IgD-negative memory B cell (primary cell): Measurements from ENCODE around the gene TMEM186. TPM values are rescaled to one million over a fixed set of nuclear protein-coding genes. Genes with fewer than 3 reads are reported as not detected.
A peak's percentile ranks its signal among the peaks of the same experiment; 100 is the strongest.
"Not testable (repeated sequence)": the region's sequence is repeated elsewhere in the genome, so short reads cannot be mapped to it uniquely, and the experiment has no call there.

ENCODE experiments used
- H3K27ac Mint-ChIP-seq, 3 donors: one replicate each; pipeline ENCODE4 v1.8.0; 2020 to 2022; ENCODE audit warnings: mild to moderate bottlenecking in 3 of 3, mixed read lengths in 3 of 3, moderate library complexity in 1 of 3
- H3K27me3 Mint-ChIP-seq: one replicate; pipeline ENCODE4 v1.8.0; 2021; ENCODE audit warnings: mixed read lengths
- H3K36me3 Mint-ChIP-seq: one replicate; pipeline ENCODE4 v1.8.0; 2020; ENCODE audit warnings: mild to moderate bottlenecking, mixed read lengths
- H3K4me1 Mint-ChIP-seq, 3 donors: one replicate each; pipeline ENCODE4 v1.8.0; 2020 to 2022; ENCODE audit warnings: mixed read lengths in 3 of 3, mild to moderate bottlenecking in 1 of 3
- H3K4me3 Mint-ChIP-seq, 4 donors: one replicate each; pipeline ENCODE4 v1.8.0; 2020 to 2022; ENCODE audit warnings: mild to moderate bottlenecking in 4 of 4, mixed read lengths in 4 of 4, moderate library complexity in 3 of 4
- H3K9me3 Mint-ChIP-seq, 3 donors: one replicate each; pipeline ENCODE4 v1.8.0; 2020 to 2021; ENCODE audit warnings: mixed read lengths in 3 of 3, mild to moderate bottlenecking in 1 of 3
- polyA plus RNA-seq: library from polyadenylated mRNA; unstranded; fragments of 300-500 nt; fragmentation: Illumina TruSeq; gene quantifications from one replicate; pipeline ENCODE4 v1.2.3, GENCODE V29; 2021

The TMEM186 gene, protein sequence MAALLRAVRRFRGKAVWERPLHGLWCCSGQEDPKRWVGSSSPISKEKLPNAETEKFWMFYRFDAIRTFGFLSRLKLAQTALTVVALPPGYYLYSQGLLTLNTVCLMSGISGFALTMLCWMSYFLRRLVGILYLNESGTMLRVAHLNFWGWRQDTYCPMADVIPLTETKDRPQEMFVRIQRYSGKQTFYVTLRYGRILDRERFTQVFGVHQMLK
- 11.3 TPM for polyA plus RNA-seq

DNA sequence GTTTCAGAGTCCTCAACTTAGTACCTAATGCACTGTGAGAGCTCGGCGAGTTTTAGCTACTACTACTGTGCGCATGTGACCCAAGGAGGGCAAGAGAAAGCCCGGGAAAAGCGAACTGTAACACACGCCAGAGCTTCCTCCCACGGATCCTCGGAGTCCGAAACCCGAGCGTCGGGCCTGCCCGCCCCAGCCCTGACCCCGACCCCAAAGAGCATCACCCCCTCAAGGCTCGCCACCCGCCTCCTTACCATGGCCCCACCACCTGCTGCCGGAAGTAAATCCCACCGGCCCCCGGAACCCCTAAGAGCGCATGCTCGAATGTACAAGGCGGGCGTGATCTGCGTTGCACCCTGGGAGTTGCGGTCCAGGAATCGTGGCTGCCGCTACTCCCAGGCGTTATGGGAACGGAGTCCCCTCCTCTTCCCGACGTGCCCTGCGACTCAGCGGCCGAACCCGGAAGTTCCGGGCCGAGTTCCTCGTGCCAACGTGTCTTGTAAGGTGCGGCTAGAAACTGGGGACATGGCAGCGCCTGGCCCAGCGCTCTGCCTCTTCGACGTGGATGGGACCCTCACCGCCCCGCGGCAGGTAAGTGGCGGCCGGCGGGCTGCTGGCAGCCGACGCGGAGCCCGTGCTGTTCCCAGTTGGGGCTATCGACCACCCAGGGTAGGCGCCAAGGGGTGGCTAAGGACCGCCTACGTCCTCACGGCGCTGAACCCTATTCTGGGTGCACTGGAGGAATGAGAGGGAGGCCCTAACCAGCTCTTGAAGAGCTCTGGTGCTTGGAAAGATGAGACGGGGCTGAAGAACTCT lies at the start of gene TMEM186, which contains the start of gene PMM2:
Gene TMEM186 (minus strand): TSS at position 276 of the 810 bp plus-strand sequence. CDS start 25 bp downstream, at position 251.
Gene PMM2 (plus strand): TSS at position 476 of the 810 bp plus-strand sequence. CDS start 44 bp downstream, at position 520.
- no peaks in the 10 kb centered on the region for H3K36me3 Mint-ChIP-seq
- H3K4me1 Mint-ChIP-seq: peaks cover 21 to 25% (median 22%) of the 10 kb centered on the region in 3 donors
- H3K9me3 Mint-ChIP-seq: no peaks in the 10 kb centered on the region
- peak within 1 kb of the TSS; percentile 67 to 94 (median 93) for H3K27ac Mint-ChIP-seq
- peak within 1 kb of the TSS; percentile 87 to 98 (median 95) for H3K4me3 Mint-ChIP-seq
- H3K27me3 Mint-ChIP-seq: no peaks in the 10 kb centered on the region

DNA sequence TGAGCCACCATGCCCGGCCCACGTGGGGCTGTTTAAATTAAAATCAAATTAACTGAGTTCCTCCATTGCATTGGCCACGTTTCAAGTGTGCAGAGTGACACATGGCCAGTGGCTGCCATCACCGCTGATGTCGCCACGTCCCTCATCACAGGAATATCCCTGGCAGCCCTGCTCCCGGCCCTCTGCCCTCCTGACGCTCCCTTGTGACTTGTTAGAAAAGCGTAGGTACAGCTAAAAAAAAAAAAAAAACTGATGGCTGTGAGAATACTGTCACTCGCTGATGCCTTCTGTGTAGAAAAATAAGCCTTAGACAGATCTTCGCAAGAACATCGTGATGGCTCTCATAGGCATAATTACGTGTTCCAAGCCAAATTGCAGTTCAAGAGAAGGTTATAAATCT lies 49.7 kb upstream of the TMEM186 start:
- Mint-ChIP-seq H3K4me3 (no peak overlapping the region), H3K4me1 (peaks cover 9 to 18% (median 11%) of the 10 kb centered on the region in 3 donors), H3K36me3 (peaks cover 5% of the 10 kb centered on the region), H3K9me3 (no peaks in the 10 kb centered on the region), H3K27me3 (no peaks in the 10 kb centered on the region), H3K27ac (peak overlapping the region in 1 of 3 donors; percentile 57)

- H3K4me1 Mint-ChIP-seq: peaks cover 10 to 17% (median 13%) of the 10 kb centered on the region in 3 donors
- peaks cover 5% of the 10 kb centered on the region for H3K36me3 Mint-ChIP-seq
- H3K4me3 Mint-ChIP-seq: no peak overlapping the region
- no peaks in the 10 kb centered on the region for H3K27me3 Mint-ChIP-seq
- no peaks in the 10 kb centered on the region for H3K9me3 Mint-ChIP-seq
- H3K27ac Mint-ChIP-seq: no peak overlapping the region
These were observed 49.0 kb upstream of the TMEM186 start for GRCh38 chr16:8846401-8846932.

- H3K4me1 Mint-ChIP-seq: peaks cover 10 to 13% (median 10%) of the 10 kb centered on the region in 3 donors
- no peak overlapping the region for H3K27ac Mint-ChIP-seq
- H3K36me3 Mint-ChIP-seq: peaks cover 5% of the 10 kb centered on the region
- no peaks in the 10 kb centered on the region for H3K9me3 Mint-ChIP-seq
- no peaks in the 10 kb centered on the region for H3K27me3 Mint-ChIP-seq
- H3K4me3 Mint-ChIP-seq: no peak overlapping the region
These were observed 48.4 kb upstream of the TMEM186 start for GRCh38 chr16:8845699-8846298.

DNA sequence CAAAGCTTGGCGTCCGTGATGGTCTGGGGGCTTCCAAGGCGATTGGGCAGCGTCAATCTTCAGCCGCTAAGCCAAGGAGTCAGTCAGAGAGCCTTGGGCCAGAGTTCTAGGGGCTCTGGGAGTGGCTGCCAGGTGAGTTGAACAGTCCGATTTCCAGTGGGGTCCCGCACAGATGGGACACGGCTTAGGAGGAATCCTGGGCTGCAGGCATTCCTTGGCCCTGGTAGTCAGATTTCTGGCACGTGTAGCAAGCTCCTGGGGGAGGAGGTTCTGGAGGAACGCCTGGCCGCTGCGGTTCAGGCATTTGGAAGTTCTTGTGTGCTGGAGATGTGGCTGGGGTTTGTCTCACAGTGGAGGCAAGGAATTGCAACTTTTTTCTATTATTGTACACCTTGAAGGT lies 45.9 kb upstream of the TMEM186 start:
- not testable (repeated sequence) for H3K9me3 Mint-ChIP-seq, H3K27me3 Mint-ChIP-seq, H3K27ac Mint-ChIP-seq, H3K36me3 Mint-ChIP-seq, H3K4me3 Mint-ChIP-seq
- H3K4me1 Mint-ChIP-seq: peaks cover 3 to 10% (median 7%) of the 10 kb centered on the region in 3 donors

GRCh38 chr16:8842016-8842415 lies 44.6 kb upstream of the TMEM186 start:
- not testable (repeated sequence) for H3K27me3 Mint-ChIP-seq, H3K9me3 Mint-ChIP-seq, H3K4me3 Mint-ChIP-seq, H3K27ac Mint-ChIP-seq, H3K36me3 Mint-ChIP-seq
- peaks cover 3 to 10% (median 7%) of the 10 kb centered on the region in 3 donors for H3K4me1 Mint-ChIP-seq

DNA sequence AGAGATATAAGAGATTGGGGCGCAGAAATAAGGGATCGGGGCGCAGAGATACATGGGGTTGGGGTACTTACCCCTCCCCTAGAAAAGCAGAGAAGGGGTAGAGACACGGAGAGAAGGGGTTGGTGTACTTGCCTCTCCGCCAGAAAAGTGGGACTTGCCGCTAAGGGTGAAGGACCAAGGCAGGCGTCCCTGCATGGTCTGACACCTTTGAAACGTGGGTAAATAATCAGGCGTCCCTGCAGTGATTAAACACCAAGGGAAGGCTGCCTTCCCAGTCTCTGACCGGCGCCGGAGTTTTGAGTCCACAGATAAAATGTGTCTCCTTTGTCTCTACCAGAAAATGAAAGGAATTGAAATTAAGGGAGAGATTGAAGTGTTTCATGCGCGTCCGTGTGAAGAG lies 40.2 kb upstream of the TMEM186 start:
- not testable (repeated sequence) for H3K27ac Mint-ChIP-seq, H3K36me3 Mint-ChIP-seq, H3K4me1 Mint-ChIP-seq, H3K9me3 Mint-ChIP-seq, H3K4me3 Mint-ChIP-seq, H3K27me3 Mint-ChIP-seq

- not testable (repeated sequence) for H3K36me3 Mint-ChIP-seq, H3K4me3 Mint-ChIP-seq, H3K4me1 Mint-ChIP-seq, H3K27ac Mint-ChIP-seq, H3K27me3 Mint-ChIP-seq, H3K9me3 Mint-ChIP-seq
These were observed 39.4 kb upstream of the TMEM186 start for GRCh38 chr16:8836797-8837196.

GRCh38 chr16:8832717-8833105 lies 35.3 kb upstream of the TMEM186 start:
- Mint-ChIP-seq H3K27ac (no peak overlapping the region), H3K9me3 (no peaks in the 10 kb centered on the region), H3K27me3 (no peaks in the 10 kb centered on the region), H3K36me3 (peaks cover 14% of the 10 kb centered on the region), H3K4me3 (no peak overlapping the region), H3K4me1 (peaks cover 7 to 11% (median 10%) of the 10 kb centered on the region in 3 donors)

GRCh38 chr16:8831871-8832716 lies 34.7 kb upstream of the TMEM186 start:
- Mint-ChIP-seq H3K4me1 (peaks cover 7 to 11% (median 10%) of the 10 kb centered on the region in 3 donors), H3K36me3 (peaks cover 14% of the 10 kb centered on the region), H3K27ac (peak overlapping the region in 1 of 3 donors; percentile 31), H3K27me3 (no peaks in the 10 kb centered on the region), H3K4me3 (peak overlapping the region in 1 of 4 donors; percentile 82), H3K9me3 (no peaks in the 10 kb centered on the region)

DNA sequence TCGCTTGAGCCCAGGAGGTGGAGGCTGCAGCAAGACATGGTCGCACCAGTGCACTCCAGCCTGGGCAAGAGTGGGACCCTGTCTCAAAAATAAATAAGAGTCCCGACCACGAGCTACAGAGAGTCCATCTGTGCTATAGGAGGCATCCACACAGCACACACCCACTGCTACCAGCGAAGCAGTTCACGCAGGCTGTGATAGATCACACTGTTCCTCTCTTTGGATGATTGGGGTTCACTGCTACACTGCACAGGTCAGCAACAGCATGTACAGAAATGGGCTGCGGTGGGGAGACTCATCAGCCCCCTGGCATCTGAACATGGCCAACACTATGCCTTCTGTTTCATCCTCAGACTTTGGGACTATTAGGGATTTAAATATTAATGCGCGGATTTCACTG lies 34.0 kb upstream of the TMEM186 start:
- H3K27me3 Mint-ChIP-seq: no peaks in the 10 kb centered on the region
- H3K4me1 Mint-ChIP-seq: peaks cover 7 to 11% (median 10%) of the 10 kb centered on the region in 3 donors
- H3K4me3 Mint-ChIP-seq: peak overlapping the region in 1 of 4 donors; percentile 82
- H3K9me3 Mint-ChIP-seq: no peaks in the 10 kb centered on the region
- H3K36me3 Mint-ChIP-seq: peaks cover 14% of the 10 kb centered on the region
- no peak overlapping the region for H3K27ac Mint-ChIP-seq

DNA sequence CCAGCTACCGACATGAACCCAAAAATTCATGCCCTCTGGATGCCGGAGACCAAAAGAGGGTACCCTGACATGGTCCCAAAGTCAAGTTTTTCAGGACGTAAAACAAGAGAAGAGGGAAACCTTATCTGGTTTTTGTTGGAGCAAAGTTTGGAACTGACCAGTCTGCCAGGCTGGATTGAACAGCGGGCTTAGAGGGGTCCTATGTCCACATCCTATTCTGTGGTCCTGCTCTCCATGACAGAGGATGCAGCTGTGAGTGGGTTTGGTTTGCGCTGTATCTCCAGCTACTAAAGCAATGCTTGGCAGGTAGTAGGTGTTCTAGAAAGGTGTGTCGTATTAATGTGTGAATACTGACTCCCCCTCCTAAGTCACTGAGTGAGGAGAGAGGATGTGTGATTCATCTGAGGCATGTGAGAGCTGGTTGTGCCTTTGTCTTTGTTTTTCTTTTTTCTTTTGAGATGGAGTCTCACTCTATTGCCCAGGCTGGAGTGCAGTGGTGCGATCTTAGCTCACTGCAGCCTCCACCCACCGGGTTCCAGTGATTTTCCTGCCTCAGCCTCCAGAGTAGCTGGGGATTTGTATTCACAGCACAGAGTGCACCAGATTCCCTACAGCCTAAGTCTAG lies 31.2 kb upstream of the TMEM186 start:
- H3K27me3 Mint-ChIP-seq: no peaks in the 10 kb centered on the region
- H3K4me3 Mint-ChIP-seq: no peak overlapping the region
- no peaks in the 10 kb centered on the region for H3K9me3 Mint-ChIP-seq
- peaks cover 7 to 10% (median 9%) of the 10 kb centered on the region in 3 donors for H3K4me1 Mint-ChIP-seq
- no peak overlapping the region for H3K27ac Mint-ChIP-seq
- peaks cover 11% of the 10 kb centered on the region for H3K36me3 Mint-ChIP-seq

DNA sequence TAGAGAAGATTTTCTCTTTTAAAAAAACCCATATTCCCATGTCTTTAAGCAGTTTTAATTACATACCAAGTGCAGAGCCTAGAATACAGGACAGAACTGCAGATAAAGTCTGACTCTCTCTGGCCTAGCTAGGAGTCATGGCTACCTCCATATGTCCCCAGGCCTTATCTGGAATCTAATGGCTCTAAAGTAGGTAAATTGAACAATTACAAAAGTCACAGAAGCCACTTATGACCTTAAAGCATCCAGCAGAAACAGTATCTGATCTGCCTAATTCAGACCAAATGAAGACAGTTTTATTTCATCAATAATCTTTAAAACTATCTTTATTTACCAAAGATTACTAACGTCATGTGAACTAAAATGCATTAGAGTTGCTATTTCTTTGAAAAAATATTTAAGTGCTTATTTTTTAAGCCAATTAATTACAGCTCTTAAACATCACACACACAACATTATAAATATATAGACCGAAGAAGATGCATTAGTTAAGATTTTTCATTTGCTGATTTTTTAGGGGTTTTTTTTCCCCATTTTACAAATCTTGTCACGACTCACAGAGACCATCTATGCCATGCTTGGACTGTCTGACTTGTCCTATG lies 28.9 kb upstream of the TMEM186 start:
- Mint-ChIP-seq H3K4me3 (no peak overlapping the region), H3K27me3 (no peaks in the 10 kb centered on the region), H3K36me3 (peaks cover 11% of the 10 kb centered on the region), H3K4me1 (peaks cover 0 to 8% (median 4%) of the 10 kb centered on the region in 3 donors), H3K9me3 (no peaks in the 10 kb centered on the region), H3K27ac (no peak overlapping the region)

DNA sequence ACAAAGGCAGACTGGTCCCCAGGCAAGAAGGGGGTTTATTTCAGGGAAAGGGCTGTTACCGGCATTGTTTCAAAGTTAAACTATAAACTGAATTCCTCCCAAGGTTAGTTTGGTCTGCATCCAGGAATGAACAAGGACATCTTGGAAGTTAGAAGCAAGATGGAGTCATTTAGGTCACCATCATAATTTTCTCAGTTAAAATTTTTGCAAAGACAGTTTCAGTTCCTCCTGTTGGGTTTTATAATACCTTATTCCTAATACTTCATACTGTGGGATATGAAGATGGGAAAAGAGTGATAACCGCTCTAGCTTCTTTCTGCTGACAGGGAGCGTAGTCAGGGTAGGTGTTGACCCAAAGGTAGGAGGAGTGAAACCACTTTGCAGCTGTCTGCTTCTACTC lies 25.0 kb upstream of the TMEM186 start:
- Mint-ChIP-seq H3K27ac (peak overlapping the region in 1 of 3 donors; percentile 19), H3K4me3 (no peak overlapping the region), H3K27me3 (no peaks in the 10 kb centered on the region), H3K9me3 (no peaks in the 10 kb centered on the region), H3K36me3 (peaks cover 4% of the 10 kb centered on the region), H3K4me1 (peaks cover 8 to 16% (median 11%) of the 10 kb centered on the region in 3 donors)
